Skeletal muscle tissue (tissue), 4 donors: ENCODE measurements around the gene BCDIN3D. TPM values are rescaled to one million over a fixed set of nuclear protein-coding genes. Genes with fewer than 3 reads are reported as not detected.
"Not testable (repeated sequence)": the region's sequence is repeated elsewhere in the genome, so short reads cannot be mapped to it uniquely, and the experiment has no call there.

Experiments
- H3K27ac ChIP-seq: one replicate; pipeline ENCODE4 v1.7.0; 2013; ENCODE audit warnings: mild to moderate bottlenecking, low read depth, low read length, inconsistent platforms
- H3K27me3 ChIP-seq, 3 donors: one replicate each; pipeline ENCODE4 v1.7.0; 2013; ENCODE audit warnings: low read length in 3 of 3; ENCODE audit not compliant: control insufficient read depth in 3 of 3, insufficient read depth in 3 of 3
- H3K36me3 ChIP-seq, 3 donors: one replicate each; pipeline ENCODE4 v1.7.0; 2013; ENCODE audit warnings: low read length in 3 of 3; ENCODE audit not compliant: control insufficient read depth in 3 of 3, insufficient read depth in 3 of 3
- H3K4me1 ChIP-seq, 3 donors: one replicate each; pipeline ENCODE4 v1.7.0; 2013; ENCODE audit warnings: low read length in 3 of 3, mild to moderate bottlenecking in 3 of 3; ENCODE audit not compliant: control insufficient read depth in 3 of 3, insufficient read depth in 3 of 3
- H3K4me3 ChIP-seq, 3 donors: one replicate each; pipeline ENCODE4 v1.7.0; 2013; ENCODE audit warnings: low read length in 3 of 3
- H3K9ac ChIP-seq, 3 donors: one replicate each; pipeline ENCODE4 v1.7.0; 2013; ENCODE audit warnings: low read length in 3 of 3, mild to moderate bottlenecking in 3 of 3, moderate library complexity in 2 of 3, low read depth in 1 of 3
- H3K9me3 ChIP-seq, 3 donors: one replicate each; pipeline ENCODE4 v1.7.0; 2013; ENCODE audit warnings: low read length in 3 of 3; ENCODE audit not compliant: control insufficient read depth in 3 of 3
- total RNA-seq: library from RNA; depleted of rRNA; stranded (reverse); fragments of >200 nt; gene quantifications from one replicate; pipeline ENCODE4 v1.2.3, GENCODE V29; 2014
- donor health status: Osteomylitis.

The BCDIN3D gene
- total RNA-seq, 1 donor from 2014 or later = 6.8 TPM

DNA sequence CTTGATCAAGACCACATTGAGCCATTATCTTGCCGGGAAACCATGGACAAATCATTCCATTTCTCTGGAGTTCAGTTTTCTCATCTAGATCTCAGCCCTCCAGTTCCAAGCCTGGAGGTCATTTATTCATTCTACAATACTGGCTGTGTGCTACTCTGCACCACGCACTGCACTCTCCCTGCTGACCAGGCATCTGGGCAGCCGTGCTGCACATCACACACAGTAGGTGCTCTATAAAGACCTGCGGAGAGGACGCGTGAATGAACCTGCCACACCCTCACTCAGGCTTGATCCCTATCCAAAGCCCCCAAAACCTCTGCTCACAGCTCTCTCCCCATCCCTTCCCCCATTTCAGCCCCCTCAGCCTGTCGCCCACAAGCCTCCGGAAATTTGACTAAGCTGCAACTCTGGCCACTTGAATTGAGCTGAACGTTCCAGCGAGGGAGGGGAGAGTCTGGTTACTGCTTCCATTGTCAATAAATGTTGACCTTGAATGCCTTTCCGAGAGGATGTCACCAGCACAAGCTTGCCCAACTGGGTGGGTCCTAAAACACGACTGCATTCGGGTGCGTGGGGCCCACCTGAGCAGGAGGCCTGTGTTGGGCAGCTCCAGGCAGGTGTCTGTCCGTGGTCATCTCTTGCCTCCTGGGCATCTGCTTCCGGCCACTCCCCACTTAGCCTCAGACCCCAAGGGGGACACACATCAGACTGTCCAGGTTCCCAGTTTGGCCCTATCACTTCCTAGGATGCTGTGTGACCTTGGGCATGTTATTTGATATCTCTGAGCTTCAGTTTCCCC, 43.0 kb upstream of the BCDIN3D start:
- Histone ChIP-seq H3K4me3 (no peak overlapping the region), H3K27me3 (peaks cover 0 to 15% (median 10%) of the 10 kb centered on the region in 3 donors), H3K36me3 (no peaks in the 10 kb centered on the region), H3K9ac (no peak overlapping the region), H3K27ac (no peak overlapping the region), H3K4me1 (no peaks in the 10 kb centered on the region), H3K9me3 (no peaks in the 10 kb centered on the region)

- Histone ChIP-seq H3K27me3 (peaks cover 0 to 15% (median 8%) of the 10 kb centered on the region in 3 donors), H3K4me3 (no peak overlapping the region), H3K36me3 (no peaks in the 10 kb centered on the region), H3K9ac (no peak overlapping the region), H3K9me3 (no peaks in the 10 kb centered on the region), H3K4me1 (no peaks in the 10 kb centered on the region), H3K27ac (no peak overlapping the region)
Observed at GRCh38 chr12:49885118-49885517, 42.2 kb upstream of the BCDIN3D start.

- H3K4me1 ChIP-seq = no peaks in the 10 kb centered on the region
- peaks cover 0 to 15% (median 8%) of the 10 kb centered on the region in 3 donors for H3K27me3 ChIP-seq
- no peaks in the 10 kb centered on the region for H3K36me3 ChIP-seq
- H3K27ac ChIP-seq = no peak overlapping the region
- no peaks in the 10 kb centered on the region for H3K9me3 ChIP-seq
- no peak overlapping the region for H3K9ac ChIP-seq
- no peak overlapping the region for H3K4me3 ChIP-seq
Observed at GRCh38 chr12:49882851-49883464, 40.1 kb upstream of the BCDIN3D start.

- Histone ChIP-seq H3K9me3 (no peaks in the 10 kb centered on the region), H3K27me3 (peaks cover 0 to 15% (median 6%) of the 10 kb centered on the region in 3 donors), H3K36me3 (no peaks in the 10 kb centered on the region), H3K9ac (no peak overlapping the region), H3K4me1 (no peaks in the 10 kb centered on the region), H3K27ac (no peak overlapping the region), H3K4me3 (no peak overlapping the region)
Observed at GRCh38 chr12:49882248-49882850, 39.4 kb upstream of the BCDIN3D start.

DNA sequence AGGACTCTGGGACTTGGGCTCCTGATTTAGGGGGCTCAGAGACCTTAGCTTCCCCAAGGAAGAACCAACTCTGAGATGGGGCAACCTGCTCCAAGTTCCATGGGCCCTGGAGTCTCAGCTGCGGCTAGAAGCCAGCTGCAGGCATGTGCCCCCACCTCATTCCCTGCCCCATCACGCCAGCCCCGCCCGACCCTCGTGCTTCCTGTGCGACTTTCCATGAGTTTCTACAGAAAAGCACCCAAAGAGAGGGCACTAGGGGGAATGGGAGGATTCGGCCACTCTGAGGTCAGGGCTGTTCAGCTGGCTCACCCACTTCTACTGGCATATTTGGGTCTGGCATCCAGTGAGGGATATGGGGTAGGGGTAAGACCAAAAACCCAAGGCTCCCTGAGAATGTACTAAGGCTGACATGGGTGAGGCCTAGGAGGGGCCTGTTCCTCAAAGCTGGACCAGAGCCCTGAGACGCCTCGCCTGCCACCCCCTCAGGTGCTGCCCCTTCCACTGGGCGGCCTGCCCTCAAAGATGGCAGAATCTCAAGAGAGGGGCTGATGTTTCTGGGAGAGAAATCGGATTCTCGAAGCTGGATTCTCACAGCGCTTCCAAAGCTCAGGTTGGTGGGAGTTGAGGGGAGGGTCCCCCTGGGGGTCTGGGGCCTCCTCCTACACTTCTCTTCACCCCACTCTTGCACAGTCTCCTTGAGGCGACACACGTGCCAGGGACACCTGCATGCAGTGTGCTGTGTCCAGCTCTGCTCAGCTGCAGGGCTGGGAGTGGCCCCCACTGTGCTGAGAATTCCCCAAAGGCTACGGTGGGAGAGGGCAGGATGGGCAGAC, 38.7 kb upstream of the BCDIN3D start:
- H3K4me3 ChIP-seq = no peak overlapping the region
- H3K9ac ChIP-seq = no peak overlapping the region
- no peaks in the 10 kb centered on the region for H3K36me3 ChIP-seq
- no peaks in the 10 kb centered on the region for H3K9me3 ChIP-seq
- H3K27me3 ChIP-seq = peaks cover 0 to 15% (median 4%) of the 10 kb centered on the region in 3 donors
- H3K27ac ChIP-seq = no peak overlapping the region
- no peaks in the 10 kb centered on the region for H3K4me1 ChIP-seq

DNA sequence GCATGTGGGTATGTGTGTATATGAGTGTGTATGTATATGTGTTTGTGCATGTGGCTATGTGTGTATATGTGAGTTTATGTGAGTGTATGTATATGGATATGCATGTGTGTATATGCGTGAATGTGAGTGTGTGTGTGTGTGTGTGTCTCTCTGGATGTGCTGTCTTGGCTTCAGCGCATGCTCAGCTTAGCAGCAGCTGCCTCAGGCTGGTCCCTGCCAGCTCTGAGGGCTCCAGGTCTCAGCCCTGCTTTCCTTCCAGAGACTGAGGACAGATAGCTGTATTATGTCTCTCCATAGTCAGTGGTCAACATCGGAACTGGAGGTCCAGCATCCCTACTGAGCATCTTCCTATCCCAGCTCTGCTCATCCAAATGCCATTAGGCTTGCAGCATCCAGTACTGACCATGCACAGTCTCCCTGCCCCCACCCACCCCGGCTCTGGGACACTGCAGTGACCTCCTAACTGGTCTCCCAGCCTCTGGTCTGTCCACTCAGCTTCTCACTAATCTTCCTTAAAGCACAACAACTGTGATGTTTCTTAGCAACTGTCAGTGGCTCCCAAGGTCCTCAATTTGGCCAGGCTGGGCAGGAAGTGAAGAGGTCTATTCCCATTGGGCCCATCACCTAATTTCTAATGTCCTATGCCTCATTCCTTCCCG, 38.0 kb upstream of the BCDIN3D start:
- no peaks in the 10 kb centered on the region for H3K36me3 ChIP-seq
- no peak overlapping the region for H3K9ac ChIP-seq
- H3K4me3 ChIP-seq = no peak overlapping the region
- no peak overlapping the region for H3K27ac ChIP-seq
- H3K27me3 ChIP-seq = peaks cover 0 to 11% (median under 1%) of the 10 kb centered on the region in 3 donors
- H3K4me1 ChIP-seq = no peaks in the 10 kb centered on the region
- H3K9me3 ChIP-seq = no peaks in the 10 kb centered on the region

DNA sequence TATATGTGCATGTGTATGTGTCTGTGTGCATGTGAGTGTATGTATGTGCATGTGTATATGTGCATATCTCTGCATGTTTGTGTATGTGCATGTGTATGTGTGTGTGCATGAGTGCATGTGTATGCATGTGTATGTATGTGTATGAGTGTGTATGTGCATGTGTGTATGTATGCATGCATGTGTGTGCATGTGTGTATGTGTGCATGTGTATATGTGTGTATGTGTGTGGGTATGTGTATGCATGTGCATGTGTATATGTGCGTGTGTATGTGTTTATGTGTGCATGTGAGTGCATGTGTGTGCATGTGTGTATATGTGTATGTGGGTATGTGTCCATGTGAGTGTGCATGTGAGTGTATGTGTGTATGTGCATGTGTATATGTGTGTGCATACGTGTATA, 36.2 kb upstream of the BCDIN3D start:
- H3K36me3 ChIP-seq, H3K9ac ChIP-seq, H3K27me3 ChIP-seq, H3K27ac ChIP-seq, H3K9me3 ChIP-seq, H3K4me3 ChIP-seq, H3K4me1 ChIP-seq: not testable (repeated sequence)

- H3K27ac ChIP-seq = no peak overlapping the region
- no peaks in the 10 kb centered on the region for H3K36me3 ChIP-seq
- H3K4me3 ChIP-seq = no peak overlapping the region
- H3K9ac ChIP-seq = no peak overlapping the region
- H3K4me1 ChIP-seq = peaks cover 0 to 7% (median 2%) of the 10 kb centered on the region in 3 donors
- H3K27me3 ChIP-seq = peaks cover 0 to 3% (median 0%) of the 10 kb centered on the region in 3 donors
- no peaks in the 10 kb centered on the region for H3K9me3 ChIP-seq
Observed at GRCh38 chr12:49878021-49878420, 35.1 kb upstream of the BCDIN3D start.

GRCh38 chr12:49877066-49877465, 34.2 kb upstream of the BCDIN3D start:
- Histone ChIP-seq H3K9ac (no peak overlapping the region), H3K4me1 (peaks cover 0 to 11% (median 7%) of the 10 kb centered on the region in 3 donors), H3K27ac (no peak overlapping the region), H3K4me3 (no peak overlapping the region), H3K9me3 (no peaks in the 10 kb centered on the region), H3K36me3 (no peaks in the 10 kb centered on the region), H3K27me3 (no peaks in the 10 kb centered on the region)
